Activated CD8-positive, alpha-beta T cell treated with anti-CD3 and anti-CD28 coated beads for 36 hours (primary cell): ENCODE data around the gene NTSR1. TPM values are rescaled to one million over a fixed set of nuclear protein-coding genes. Genes with fewer than 3 reads are reported as not detected.

Experiments used
- ATAC-seq: fragments of 200-7000 bp; cut with Tn5 transposase; one replicate; pipeline ENCODE4 v1.10.0; 2021; ENCODE audit warnings: mild to moderate bottlenecking, moderate library complexity
- CTCF ChIA-PET: fragments of 350-600 bp; sonication (Branson Sonifier 250); formaldehyde crosslinking; loops from one replicate; lab custom pipeline; 2021; ENCODE audit warnings: antibody characterized with exemption; lab: Charles Lee
- POLR2A ChIA-PET: fragments of 350-600 bp; sonication (Branson Sonifier 250); formaldehyde crosslinking; loops from one replicate; lab custom pipeline; 2021; ENCODE audit warnings: antibody characterized with exemption; lab: Charles Lee
- DNase-seq: peaks from one replicate; pipeline ENCODE4 v3.0.0-alpha.2; 2020
- H3K27ac Mint-ChIP-seq: one replicate; pipeline ENCODE4 v1.8.0; 2021; ENCODE audit warnings: mild to moderate bottlenecking, mixed read lengths
- H3K27me3 Mint-ChIP-seq: one replicate; pipeline ENCODE4 v1.8.0; 2021; ENCODE audit warnings: mixed read lengths
- H3K36me3 Mint-ChIP-seq: one replicate; pipeline ENCODE4 v1.8.0; 2021; ENCODE audit warnings: low read depth, mixed read lengths
- H3K4me1 Mint-ChIP-seq: one replicate; pipeline ENCODE4 v1.8.0; 2021; ENCODE audit warnings: low read depth, mixed read lengths
- H3K4me3 Mint-ChIP-seq: one replicate; pipeline ENCODE4 v1.8.0; 2021; ENCODE audit warnings: mild to moderate bottlenecking, moderate library complexity, mixed read lengths
- H3K9me3 Mint-ChIP-seq: one replicate; pipeline ENCODE4 v1.8.0; 2021; ENCODE audit warnings: mixed read lengths
- CTCF ChIP-seq: fragments of 200-600 bp; IDR thresholded peaks from one replicate; pipeline ENCODE4 v1.8.0; 2022; ENCODE audit warnings: antibody characterized with exemption, mild to moderate bottlenecking
- intact Hi-C: fragments of 100-400 bp; cut with micrococcal nuclease; formaldehyde crosslinking; loops from one replicate; pipeline ENCODE4 v1.10.0; 2022
- total RNA-seq, 2 experiments: library from RNA; stranded (reverse); gene quantifications; one replicate each; pipeline ENCODE4 v1.2.3, GENCODE V29; 2021

NTSR1 gene
- total RNA-seq, 2 experiments from 2014 or later, result not detected

GRCh38 chr20:62725596-62726268, 17.1 kb downstream of the NTSR1 start:
- Mint-ChIP-seq H3K4me3 (no peak overlapping the region), H3K27me3 (peaks cover 5% of the 10 kb centered on the region), H3K4me1 (peaks cover 14% of the 10 kb centered on the region), H3K9me3 (peaks cover 10% of the 10 kb centered on the region), H3K27ac (no peak overlapping the region), H3K36me3 (peaks cover 2% of the 10 kb centered on the region)
- TF ChIP-seq CTCF, result no peak
- intact Hi-C loops, result no loop called here
- ChIA-PET POLR2A (interaction anchor here (0.5 kb wide), 1 partner anchor 1146 kb away, joined by 3 read pairs; no protein-coding TSS in a partner anchor), CTCF (no interaction called here)
- ATAC-seq (no peak), DNase-seq (no peak)

- intact Hi-C loops, result no loop called here
- DNase-seq (no peak), ATAC-seq (no peak)
- Mint-ChIP-seq H3K36me3 (peaks cover 2% of the 10 kb centered on the region), H3K27me3 (peaks cover 5% of the 10 kb centered on the region), H3K27ac (no peak overlapping the region), H3K9me3 (peaks cover 8% of the 10 kb centered on the region), H3K4me3 (no peak overlapping the region), H3K4me1 (peaks cover 13% of the 10 kb centered on the region)
- no peak for TF ChIP-seq CTCF
- ChIA-PET CTCF (no interaction called here), POLR2A (no interaction called here)
Measured at GRCh38 chr20:62726276-62726675, 17.6 kb downstream of the NTSR1 start.

- TF ChIP-seq CTCF, result no peak
- ChIA-PET POLR2A (no interaction called here), CTCF (no interaction called here)
- peaks cover 5% of the 10 kb centered on the region for H3K27me3 Mint-ChIP-seq
- H3K4me1 Mint-ChIP-seq, result peaks cover 6% of the 10 kb centered on the region
- H3K27ac Mint-ChIP-seq, result no peak overlapping the region
- intact Hi-C loops, result no loop called here
- no peak overlapping the region for H3K4me3 Mint-ChIP-seq
- no peaks in the 10 kb centered on the region for H3K36me3 Mint-ChIP-seq
- DNase-seq (no peak), ATAC-seq (no peak)
- H3K9me3 Mint-ChIP-seq, result peaks cover 2% of the 10 kb centered on the region
Measured at GRCh38 chr20:62726716-62727583, 18.3 kb downstream of the NTSR1 start.

- POLR2A ChIA-PET, result no interaction called here
- Mint-ChIP-seq H3K27ac (no peak overlapping the region), H3K9me3 (no peaks in the 10 kb centered on the region), H3K4me3 (no peak overlapping the region), H3K36me3 (no peaks in the 10 kb centered on the region), H3K4me1 (peaks cover 6% of the 10 kb centered on the region), H3K27me3 (peaks cover 5% of the 10 kb centered on the region)
- CTCF ChIA-PET, result no interaction called here
- no peak for TF ChIP-seq CTCF
- intact Hi-C loops, result no loop called here
- DNase-seq (no peak), ATAC-seq (no peak)
Measured at GRCh38 chr20:62727584-62728027, 19.0 kb downstream of the NTSR1 start.
